ENCODE results near the gene RPL29. TPM values are rescaled to one million over a fixed set of nuclear protein-coding genes. Genes with fewer than 3 reads are reported as not detected.

The RPL29 gene
- total and polyA plus RNA-seq, 2 of the 13 experiments (the other 11 are each of a cell fraction or from before 2014, with no cell fraction given): 1,348 to 2,263 TPM

DNA sequence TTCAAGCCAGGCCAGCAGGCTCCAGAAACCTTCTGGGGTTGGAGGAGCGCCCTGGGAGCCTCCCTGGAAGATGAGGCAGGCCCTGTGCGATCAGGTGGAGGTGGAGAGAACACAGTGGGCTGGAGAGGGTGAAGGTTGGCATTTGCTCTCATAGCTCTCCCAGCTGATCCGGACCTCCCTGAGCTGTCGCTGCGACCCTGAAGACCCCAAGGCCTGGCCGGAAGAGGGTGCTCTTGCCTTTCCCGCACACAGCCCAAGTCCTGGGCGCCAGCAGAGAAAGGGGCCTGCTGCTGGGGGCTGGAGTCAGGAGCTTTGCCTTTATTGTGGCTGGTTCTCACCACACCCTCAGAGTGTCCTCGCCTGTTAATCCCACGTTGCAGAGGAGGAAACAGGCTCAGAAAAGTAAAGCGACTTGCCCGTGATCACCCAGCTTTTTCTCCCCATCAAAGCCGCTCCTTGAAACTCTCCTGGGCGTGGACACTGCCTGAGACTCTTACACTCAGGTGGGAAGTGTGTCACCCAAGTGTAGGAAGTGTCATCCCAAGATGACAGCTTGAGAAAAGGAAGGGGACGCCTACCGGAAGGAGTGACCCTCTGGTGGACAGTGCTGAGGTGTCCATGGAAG is 8.6 kb upstream of the RPL29 start:
- Histone ChIP-seq H3K4me1 (ENCODE audit: insufficient read depth, low read length) (peaks cover 36% of the 10 kb centered on the region), H3K27me3 (ENCODE audit: control insufficient read depth in 1 of 2, insufficient read depth in 2 of 2, low read length in 2 of 2) (peaks cover 0 to 45% of the 10 kb centered on the region in 2 experiments; a peak in 3 of 5 replicates), H3K9me3 (ENCODE audit: low read length) (no peaks in the 10 kb centered on the region), H3K4me3 (replicated peaks in 1 of 3; ENCODE audit: insufficient read depth in 1 of 3, low read depth in 2 of 3, low read length in 3 of 3) (no peak overlapping the region), H3K79me2 (ENCODE audit: insufficient read depth, low read length) (no peaks in the 10 kb centered on the region), H3K4me2 (ENCODE audit: low read depth, low read length) (no peak overlapping the region), H3K9ac (ENCODE audit: insufficient read depth, low read depth, low read length) (no peak overlapping the region), H3K27ac (ENCODE audit: extremely low read length, insufficient read depth, low read length) (no peak overlapping the region), H3K36me3 (replicated peaks in 1 of 2; ENCODE audit: control insufficient read depth in 1 of 2, insufficient read depth in 2 of 2, low read length in 2 of 2) (no peaks in the 10 kb centered on the region), H4K20me1 (ENCODE audit: insufficient read depth, low read length) (no peaks in the 10 kb centered on the region), H2AFZ (ENCODE audit: low read length) (no peak overlapping the region)
- ChIA-PET CTCF (ENCODE audit: low intra/inter-chr PET ratio, low total read pairs) (interaction anchor here (1.9 to 9.0 kb wide), 4 partner anchors 49 to 139 kb away, joined by 8 to 110 read pairs (median 38); partner anchors contain the start of gene DUSP7), POLR2A (interaction anchor here (0.7 to 2.2 kb wide), 8 partner anchors 8 to 166 kb away, joined by 3 to 9 read pairs (median 4); partner anchors contain the start of genes DUSP7, POC1A, RPL29 and RRP9)
- DNase-seq (ENCODE audit: low spot score) (peak; percentile 50), FAIRE-seq (peak; percentile 71), ATAC-seq (peak; percentile 78)
- WGBS (ENCODE audit: low lambda C conversion rate): 25% methylated on average over 13 of the region's 16 CpGs
- BruUV-seq (replicated peaks): no TSS peak
- intact Hi-C loops (cut with micrococcal nuclease; ENCODE audit: unreplicated experiment): loop anchor here (2.0 kb wide), 2 partner anchors 33 to 49 kb away; no protein-coding TSS in a partner anchor
- in situ Hi-C loops (cut with HindIII; ENCODE audit: extremely low pct_ligation_motif_present, low pct_unique_long_range_greater_than_20kb): loop anchor here (5.0 kb wide), 2 partner anchors 38 to 138 kb away; no protein-coding TSS in a partner anchor
- TF ChIP-seq, protein P1, sequence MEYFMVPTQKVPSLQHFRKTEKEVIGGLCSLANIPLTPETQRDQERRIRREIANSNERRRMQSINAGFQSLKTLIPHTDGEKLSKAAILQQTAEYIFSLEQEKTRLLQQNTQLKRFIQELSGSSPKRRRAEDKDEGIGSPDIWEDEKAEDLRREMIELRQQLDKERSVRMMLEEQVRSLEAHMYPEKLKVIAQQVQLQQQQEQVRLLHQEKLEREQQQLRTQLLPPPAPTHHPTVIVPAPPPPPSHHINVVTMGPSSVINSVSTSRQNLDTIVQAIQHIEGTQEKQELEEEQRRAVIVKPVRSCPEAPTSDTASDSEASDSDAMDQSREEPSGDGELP (IDR thresholded peaks at IDR 0.05; ENCODE audit: borderline replicate concordance, low read depth): peak; percentile 61; the same call in 1 of the 2 replicates
- peak; percentile 22; the same call in 1 of the 2 replicates for TF ChIP-seq GABPB1 (CRISPR knock-in tag; IDR thresholded peaks at IDR 0.05)
- peak; percentile 12 for TF ChIP-seq XRCC5 (optimal IDR thresholded peaks at IDR 0.05; ENCODE audit: low read length)
- no peak for TF ChIP-seq NR2F6 (IDR thresholded peaks at IDR 0.05)
- TF ChIP-seq NR2F6 (CRISPR knock-in tag; IDR thresholded peaks at IDR 0.05): 0 out of 2 replicates have a peak, but pooled peaks have one; percentile 22
- TF ChIP-seq ZBTB8A (CRISPR knock-in tag; IDR thresholded peaks at IDR 0.05; ENCODE audit: borderline replicate concordance, low read depth): no peak
- peak; percentile 91 for TF ChIP-seq STAG1 (CRISPR knock-in tag; IDR thresholded peaks at IDR 0.05)
- TF ChIP-seq KDM3A (CRISPR knock-in tag; IDR thresholded peaks at IDR 0.05; ENCODE audit: low read depth): 0 out of 2 replicates have a peak, but pooled peaks have one; percentile 50
- TF ChIP-seq SMC3 (IDR thresholded peaks at IDR 0.05; ENCODE audit: low read length): peak; percentile 65
- TF ChIP-seq, protein P2, sequence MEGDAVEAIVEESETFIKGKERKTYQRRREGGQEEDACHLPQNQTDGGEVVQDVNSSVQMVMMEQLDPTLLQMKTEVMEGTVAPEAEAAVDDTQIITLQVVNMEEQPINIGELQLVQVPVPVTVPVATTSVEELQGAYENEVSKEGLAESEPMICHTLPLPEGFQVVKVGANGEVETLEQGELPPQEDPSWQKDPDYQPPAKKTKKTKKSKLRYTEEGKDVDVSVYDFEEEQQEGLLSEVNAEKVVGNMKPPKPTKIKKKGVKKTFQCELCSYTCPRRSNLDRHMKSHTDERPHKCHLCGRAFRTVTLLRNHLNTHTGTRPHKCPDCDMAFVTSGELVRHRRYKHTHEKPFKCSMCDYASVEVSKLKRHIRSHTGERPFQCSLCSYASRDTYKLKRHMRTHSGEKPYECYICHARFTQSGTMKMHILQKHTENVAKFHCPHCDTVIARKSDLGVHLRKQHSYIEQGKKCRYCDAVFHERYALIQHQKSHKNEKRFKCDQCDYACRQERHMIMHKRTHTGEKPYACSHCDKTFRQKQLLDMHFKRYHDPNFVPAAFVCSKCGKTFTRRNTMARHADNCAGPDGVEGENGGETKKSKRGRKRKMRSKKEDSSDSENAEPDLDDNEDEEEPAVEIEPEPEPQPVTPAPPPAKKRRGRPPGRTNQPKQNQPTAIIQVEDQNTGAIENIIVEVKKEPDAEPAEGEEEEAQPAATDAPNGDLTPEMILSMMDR (CRISPR knock-in tag; IDR thresholded peaks at IDR 0.05): peak; percentile 94
- TF ChIP-seq ZNF703 (CRISPR knock-in tag; IDR thresholded peaks at IDR 0.05; ENCODE audit: borderline replicate concordance): no peak
- TF ChIP-seq, protein P3, sequence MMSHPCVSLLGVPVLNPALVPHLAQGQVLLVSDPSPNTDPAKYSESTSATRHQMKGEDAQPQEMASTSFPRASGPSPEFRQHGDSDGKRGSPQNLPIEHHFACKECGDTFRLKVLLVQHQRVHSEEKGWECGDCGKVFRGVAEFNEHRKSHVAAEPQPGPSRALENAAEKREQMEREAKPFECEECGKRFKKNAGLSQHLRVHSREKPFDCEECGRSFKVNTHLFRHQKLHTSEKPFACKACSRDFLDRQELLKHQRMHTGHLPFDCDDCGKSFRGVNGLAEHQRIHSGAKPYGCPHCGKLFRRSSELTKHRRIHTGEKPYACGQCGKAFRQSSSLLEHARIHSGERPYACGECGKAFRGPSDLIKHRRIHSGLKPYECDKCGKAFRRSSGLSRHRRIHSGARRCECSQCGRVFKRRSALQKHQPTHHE (CRISPR knock-in tag; IDR thresholded peaks at IDR 0.05; ENCODE audit: borderline replicate concordance): no peak
- TF ChIP-seq ZNF34 (CRISPR knock-in tag; IDR thresholded peaks at IDR 0.05; ENCODE audit: borderline replicate concordance): no peak
- TF ChIP-seq SAP130 (CRISPR knock-in tag; IDR thresholded peaks at IDR 0.05; ENCODE audit: low read depth): 0 out of 2 replicates have a peak, but pooled peaks have one; percentile 11
- TF ChIP-seq, protein P4, sequence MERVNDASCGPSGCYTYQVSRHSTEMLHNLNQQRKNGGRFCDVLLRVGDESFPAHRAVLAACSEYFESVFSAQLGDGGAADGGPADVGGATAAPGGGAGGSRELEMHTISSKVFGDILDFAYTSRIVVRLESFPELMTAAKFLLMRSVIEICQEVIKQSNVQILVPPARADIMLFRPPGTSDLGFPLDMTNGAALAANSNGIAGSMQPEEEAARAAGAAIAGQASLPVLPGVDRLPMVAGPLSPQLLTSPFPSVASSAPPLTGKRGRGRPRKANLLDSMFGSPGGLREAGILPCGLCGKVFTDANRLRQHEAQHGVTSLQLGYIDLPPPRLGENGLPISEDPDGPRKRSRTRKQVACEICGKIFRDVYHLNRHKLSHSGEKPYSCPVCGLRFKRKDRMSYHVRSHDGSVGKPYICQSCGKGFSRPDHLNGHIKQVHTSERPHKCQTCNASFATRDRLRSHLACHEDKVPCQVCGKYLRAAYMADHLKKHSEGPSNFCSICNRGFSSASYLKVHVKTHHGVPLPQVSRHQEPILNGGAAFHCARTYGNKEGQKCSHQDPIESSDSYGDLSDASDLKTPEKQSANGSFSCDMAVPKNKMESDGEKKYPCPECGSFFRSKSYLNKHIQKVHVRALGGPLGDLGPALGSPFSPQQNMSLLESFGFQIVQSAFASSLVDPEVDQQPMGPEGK (CRISPR knock-in tag; IDR thresholded peaks at IDR 0.05): peak; percentile 45; the same call in 1 of the 2 replicates
- 0 out of 2 replicates have a peak, but pooled peaks have one; percentile 22 for TF ChIP-seq HDAC2 (CRISPR knock-in tag; IDR thresholded peaks at IDR 0.05)
- 0 out of 2 replicates have a peak, but pooled peaks have one; percentile 28 for TF ChIP-seq ZNF619 (CRISPR knock-in tag; IDR thresholded peaks at IDR 0.05)

Measured in HepG2 (cell line).